ENCODE data around the gene NYAP1.

NYAP1 gene

DNA sequence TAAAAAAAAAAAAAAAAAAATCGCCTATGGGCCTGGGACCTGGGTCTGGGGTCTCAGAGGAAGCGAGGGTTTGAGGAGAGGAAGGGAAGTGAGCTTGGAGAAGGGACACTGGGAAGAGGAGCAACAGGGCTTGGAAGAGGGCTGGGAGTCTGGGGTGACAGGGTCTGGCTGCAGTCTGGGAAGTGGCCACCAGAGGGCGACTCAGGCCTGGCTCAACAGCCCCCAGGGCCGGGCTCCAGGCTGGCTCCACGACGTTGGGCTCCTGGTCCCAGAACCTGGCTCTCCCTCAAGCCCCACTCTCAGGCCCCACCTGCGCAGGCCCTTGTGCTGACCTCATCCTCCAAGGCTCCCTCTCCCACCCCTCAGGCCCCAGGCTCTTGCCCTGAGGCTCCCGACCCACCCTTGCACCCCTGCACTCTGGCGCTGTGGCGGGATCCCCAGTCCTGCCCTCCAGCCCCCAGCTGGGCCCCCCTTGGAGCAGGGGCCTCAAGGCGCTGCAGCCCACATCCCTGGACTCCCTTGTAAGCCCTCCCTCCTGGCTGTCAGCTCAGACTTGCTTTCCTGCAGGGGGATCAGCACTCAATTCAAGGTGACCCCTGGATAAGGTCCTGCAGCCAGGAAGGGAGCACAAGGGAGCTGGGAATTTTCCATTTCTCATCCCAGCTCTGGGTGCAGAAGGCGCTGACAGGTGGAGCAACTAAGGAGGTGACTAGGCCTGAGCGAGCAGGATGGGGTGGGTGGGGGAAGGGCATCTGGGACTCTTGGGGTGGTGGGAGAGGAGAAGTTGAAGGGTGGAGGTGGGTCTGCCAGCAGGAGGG is 14.3 kb upstream of the NYAP1 start (continued):
- TF ChIP-seq, protein P1, sequence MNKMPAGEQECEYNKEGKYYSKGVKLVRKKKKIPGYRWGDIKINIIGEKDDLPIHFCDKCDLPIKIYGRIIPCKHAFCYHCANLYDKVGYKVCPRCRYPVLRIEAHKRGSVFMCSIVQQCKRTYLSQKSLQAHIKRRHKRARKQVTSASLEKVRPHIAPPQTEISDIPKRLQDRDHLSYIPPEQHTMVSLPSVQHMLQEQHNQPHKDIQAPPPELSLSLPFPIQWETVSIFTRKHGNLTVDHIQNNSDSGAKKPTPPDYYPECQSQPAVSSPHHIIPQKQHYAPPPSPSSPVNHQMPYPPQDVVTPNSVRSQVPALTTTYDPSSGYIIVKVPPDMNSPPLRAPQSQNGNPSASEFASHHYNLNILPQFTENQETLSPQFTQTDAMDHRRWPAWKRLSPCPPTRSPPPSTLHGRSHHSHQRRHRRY (tag by site-specific recombination; IDR thresholded peaks at IDR 0.05), result no peak
- no peak for TF ChIP-seq OSR2 (tag by site-specific recombination; IDR thresholded peaks at IDR 0.05)
- no peak for TF ChIP-seq ZNF76 (tag by site-specific recombination; IDR thresholded peaks at IDR 0.05; ENCODE audit: borderline replicate concordance, low read depth)
- TF ChIP-seq ZNF2 (tag by site-specific recombination; IDR thresholded peaks at IDR 0.05), result 0 out of 2 replicates have a peak, but pooled peaks have one; percentile 22
- no peak for TF ChIP-seq GLI4 (tag by site-specific recombination; IDR thresholded peaks at IDR 0.05)
- TF ChIP-seq ZNF10 (tag by site-specific recombination; IDR thresholded peaks at IDR 0.05), result no peak
- no peak for TF ChIP-seq SP3 (tag by site-specific recombination; IDR thresholded peaks at IDR 0.05)
- TF ChIP-seq, protein P2, sequence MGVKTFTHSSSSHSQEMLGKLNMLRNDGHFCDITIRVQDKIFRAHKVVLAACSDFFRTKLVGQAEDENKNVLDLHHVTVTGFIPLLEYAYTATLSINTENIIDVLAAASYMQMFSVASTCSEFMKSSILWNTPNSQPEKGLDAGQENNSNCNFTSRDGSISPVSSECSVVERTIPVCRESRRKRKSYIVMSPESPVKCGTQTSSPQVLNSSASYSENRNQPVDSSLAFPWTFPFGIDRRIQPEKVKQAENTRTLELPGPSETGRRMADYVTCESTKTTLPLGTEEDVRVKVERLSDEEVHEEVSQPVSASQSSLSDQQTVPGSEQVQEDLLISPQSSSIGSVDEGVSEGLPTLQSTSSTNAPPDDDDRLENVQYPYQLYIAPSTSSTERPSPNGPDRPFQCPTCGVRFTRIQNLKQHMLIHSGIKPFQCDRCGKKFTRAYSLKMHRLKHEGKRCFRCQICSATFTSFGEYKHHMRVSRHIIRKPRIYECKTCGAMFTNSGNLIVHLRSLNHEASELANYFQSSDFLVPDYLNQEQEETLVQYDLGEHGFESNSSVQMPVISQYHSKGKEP (tag by site-specific recombination; IDR thresholded peaks at IDR 0.05), result no peak
- TF ChIP-seq, protein P3, sequence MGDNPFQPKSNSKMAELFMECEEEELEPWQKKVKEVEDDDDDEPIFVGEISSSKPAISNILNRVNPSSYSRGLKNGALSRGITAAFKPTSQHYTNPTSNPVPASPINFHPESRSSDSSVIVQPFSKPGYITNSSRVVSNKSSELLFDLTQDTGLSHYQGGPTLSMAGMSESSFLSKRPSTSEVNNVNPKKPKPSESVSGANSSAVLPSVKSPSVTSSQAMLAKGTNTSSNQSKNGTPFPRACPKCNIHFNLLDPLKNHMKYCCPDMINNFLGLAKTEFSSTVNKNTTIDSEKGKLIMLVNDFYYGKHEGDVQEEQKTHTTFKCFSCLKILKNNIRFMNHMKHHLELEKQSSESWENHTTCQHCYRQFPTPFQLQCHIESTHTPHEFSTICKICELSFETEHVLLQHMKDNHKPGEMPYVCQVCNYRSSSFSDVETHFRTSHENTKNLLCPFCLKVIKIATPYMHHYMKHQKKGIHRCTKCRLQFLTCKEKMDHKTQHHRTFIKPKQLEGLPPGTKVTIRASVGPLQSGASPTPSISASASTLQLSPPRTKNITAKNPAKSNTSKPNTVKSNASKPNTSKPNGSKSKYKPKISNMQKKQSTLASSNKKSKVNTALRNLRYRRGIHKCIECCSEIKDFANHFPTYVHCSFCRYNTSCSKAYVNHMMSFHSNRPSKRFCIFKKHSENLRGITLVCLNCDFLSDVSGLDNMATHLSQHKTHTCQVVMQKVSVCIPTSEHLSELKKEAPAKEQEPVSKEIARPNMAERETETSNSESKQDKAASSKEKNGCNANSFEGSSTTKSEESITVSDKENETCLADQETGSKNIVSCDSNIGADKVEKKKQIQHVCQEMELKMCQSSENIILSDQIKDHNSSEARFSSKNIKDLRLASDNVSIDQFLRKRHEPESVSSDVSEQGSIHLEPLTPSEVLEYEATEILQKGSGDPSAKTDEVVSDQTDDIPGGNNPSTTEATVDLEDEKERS (tag by site-specific recombination; IDR thresholded peaks at IDR 0.05), result no peak
- TF ChIP-seq GLIS2 (tag by site-specific recombination; IDR thresholded peaks at IDR 0.05), result peak; percentile 94
- no peak for TF ChIP-seq ZNF19 (tag by site-specific recombination; IDR thresholded peaks at IDR 0.05; ENCODE audit: low read depth)
- no peak for TF ChIP-seq WT1 (tag by site-specific recombination; IDR thresholded peaks at IDR 0.05)
- TF ChIP-seq MYNN (tag by site-specific recombination; IDR thresholded peaks at IDR 0.05; ENCODE audit: borderline replicate concordance), result no peak
- TF ChIP-seq ZNF629 (tag by site-specific recombination; IDR thresholded peaks at IDR 0.05), result no peak
- TF ChIP-seq, protein P4, sequence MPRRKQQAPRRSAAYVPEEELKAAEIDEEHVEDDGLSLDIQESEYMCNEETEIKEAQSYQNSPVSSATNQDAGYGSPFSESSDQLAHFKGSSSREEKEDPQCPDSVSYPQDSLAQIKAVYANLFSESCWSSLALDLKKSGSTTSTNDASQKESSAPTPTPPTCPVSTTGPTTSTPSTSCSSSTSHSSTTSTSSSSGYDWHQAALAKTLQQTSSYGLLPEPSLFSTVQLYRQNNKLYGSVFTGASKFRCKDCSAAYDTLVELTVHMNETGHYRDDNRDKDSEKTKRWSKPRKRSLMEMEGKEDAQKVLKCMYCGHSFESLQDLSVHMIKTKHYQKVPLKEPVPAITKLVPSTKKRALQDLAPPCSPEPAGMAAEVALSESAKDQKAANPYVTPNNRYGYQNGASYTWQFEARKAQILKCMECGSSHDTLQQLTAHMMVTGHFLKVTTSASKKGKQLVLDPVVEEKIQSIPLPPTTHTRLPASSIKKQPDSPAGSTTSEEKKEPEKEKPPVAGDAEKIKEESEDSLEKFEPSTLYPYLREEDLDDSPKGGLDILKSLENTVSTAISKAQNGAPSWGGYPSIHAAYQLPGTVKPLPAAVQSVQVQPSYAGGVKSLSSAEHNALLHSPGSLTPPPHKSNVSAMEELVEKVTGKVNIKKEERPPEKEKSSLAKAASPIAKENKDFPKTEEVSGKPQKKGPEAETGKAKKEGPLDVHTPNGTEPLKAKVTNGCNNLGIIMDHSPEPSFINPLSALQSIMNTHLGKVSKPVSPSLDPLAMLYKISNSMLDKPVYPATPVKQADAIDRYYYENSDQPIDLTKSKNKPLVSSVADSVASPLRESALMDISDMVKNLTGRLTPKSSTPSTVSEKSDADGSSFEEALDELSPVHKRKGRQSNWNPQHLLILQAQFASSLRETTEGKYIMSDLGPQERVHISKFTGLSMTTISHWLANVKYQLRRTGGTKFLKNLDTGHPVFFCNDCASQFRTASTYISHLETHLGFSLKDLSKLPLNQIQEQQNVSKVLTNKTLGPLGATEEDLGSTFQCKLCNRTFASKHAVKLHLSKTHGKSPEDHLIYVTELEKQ (tag by site-specific recombination; IDR thresholded peaks at IDR 0.05; ENCODE audit: borderline replicate concordance), result no peak
- no peak for TF ChIP-seq ZNF561 (tag by site-specific recombination; IDR thresholded peaks at IDR 0.05; ENCODE audit: borderline replicate concordance)
- TF ChIP-seq, protein P5, sequence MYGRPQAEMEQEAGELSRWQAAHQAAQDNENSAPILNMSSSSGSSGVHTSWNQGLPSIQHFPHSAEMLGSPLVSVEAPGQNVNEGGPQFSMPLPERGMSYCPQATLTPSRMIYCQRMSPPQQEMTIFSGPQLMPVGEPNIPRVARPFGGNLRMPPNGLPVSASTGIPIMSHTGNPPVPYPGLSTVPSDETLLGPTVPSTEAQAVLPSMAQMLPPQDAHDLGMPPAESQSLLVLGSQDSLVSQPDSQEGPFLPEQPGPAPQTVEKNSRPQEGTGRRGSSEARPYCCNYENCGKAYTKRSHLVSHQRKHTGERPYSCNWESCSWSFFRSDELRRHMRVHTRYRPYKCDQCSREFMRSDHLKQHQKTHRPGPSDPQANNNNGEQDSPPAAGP (tag by site-specific recombination; IDR thresholded peaks at IDR 0.05), result peak; percentile 94
- no peak for TF ChIP-seq ZNF521 (tag by site-specific recombination; IDR thresholded peaks at IDR 0.05)
- TF ChIP-seq ZNF302 (tag by site-specific recombination; IDR thresholded peaks at IDR 0.05; ENCODE audit: low read depth), result no peak
- TF ChIP-seq ZNF660 (tag by site-specific recombination; IDR thresholded peaks at IDR 0.05), result peak; percentile 21; the same call in 1 of the 2 replicates
- no peak for TF ChIP-seq ZNF48 (tag by site-specific recombination; IDR thresholded peaks at IDR 0.05)
- TF ChIP-seq, protein P6, sequence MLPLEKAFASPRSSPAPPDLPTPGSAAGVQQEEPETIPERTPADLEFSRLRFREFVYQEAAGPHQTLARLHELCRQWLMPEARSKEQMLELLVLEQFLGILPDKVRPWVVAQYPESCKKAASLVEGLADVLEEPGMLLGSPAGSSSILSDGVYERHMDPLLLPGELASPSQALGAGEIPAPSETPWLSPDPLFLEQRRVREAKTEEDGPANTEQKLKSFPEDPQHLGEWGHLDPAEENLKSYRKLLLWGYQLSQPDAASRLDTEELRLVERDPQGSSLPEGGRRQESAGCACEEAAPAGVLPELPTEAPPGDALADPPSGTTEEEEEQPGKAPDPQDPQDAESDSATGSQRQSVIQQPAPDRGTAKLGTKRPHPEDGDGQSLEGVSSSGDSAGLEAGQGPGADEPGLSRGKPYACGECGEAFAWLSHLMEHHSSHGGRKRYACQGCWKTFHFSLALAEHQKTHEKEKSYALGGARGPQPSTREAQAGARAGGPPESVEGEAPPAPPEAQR (tag by site-specific recombination; IDR thresholded peaks at IDR 0.05), result no peak
- TF ChIP-seq ZNF530 (tag by site-specific recombination; IDR thresholded peaks at IDR 0.05; ENCODE audit: low read depth), result no peak
- TF ChIP-seq ZNF426 (tag by site-specific recombination; IDR thresholded peaks at IDR 0.05), result no peak
- TF ChIP-seq, protein P7, sequence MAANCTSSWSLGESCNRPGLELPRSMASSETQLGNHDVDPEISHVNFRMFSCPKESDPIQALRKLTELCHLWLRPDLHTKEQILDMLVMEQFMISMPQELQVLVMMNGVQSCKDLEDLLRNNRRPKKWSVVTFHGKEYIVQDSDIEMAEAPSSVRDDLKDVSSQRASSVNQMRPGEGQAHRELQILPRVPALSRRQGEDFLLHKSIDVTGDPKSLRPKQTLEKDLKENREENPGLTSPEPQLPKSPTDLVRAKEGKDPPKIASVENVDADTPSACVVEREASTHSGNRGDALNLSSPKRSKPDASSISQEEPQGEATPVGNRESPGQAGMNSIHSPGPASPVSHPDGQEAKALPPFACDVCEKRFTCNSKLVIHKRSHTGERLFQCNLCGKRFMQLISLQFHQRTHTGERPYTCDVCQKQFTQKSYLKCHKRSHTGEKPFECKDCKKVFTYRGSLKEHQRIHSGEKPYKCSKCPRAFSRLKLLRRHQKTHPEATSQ (tag by site-specific recombination; IDR thresholded peaks at IDR 0.05), result no peak
- no peak for TF ChIP-seq ZSCAN16 (tag by site-specific recombination; IDR thresholded peaks at IDR 0.05)
